HEK293 (cell line): ENCODE results near the gene PXYLP1.

ENCODE experiments used
- TCF7L2 ChIP-seq: IDR thresholded peaks from 2 replicates; pipeline ENCODE4 v1.6.1; 2011; ENCODE audit warnings: low read depth, mild to moderate bottlenecking, inconsistent platforms, low read length, moderate library complexity, borderline replicate concordance
- ZFP69B ChIP-seq: fragments of 450-650 bp; formaldehyde crosslinking; IDR thresholded peaks from 2 replicates; pipeline ENCODE4 v1.5.1; 2016; ENCODE audit warnings: missing biosample characterization, missing genetic modification characterization
- ZNF121 ChIP-seq: fragments of 450-650 bp; formaldehyde crosslinking; IDR thresholded peaks from 2 replicates; pipeline ENCODE4 v1.5.1; 2016; ENCODE audit warnings: missing biosample characterization, missing genetic modification characterization
- ZNF146 ChIP-seq: fragments of 450-650 bp; formaldehyde crosslinking; IDR thresholded peaks from 2 replicates; pipeline ENCODE4 v1.5.1; 2016; ENCODE audit warnings: missing biosample characterization, missing genetic modification characterization
- ZNF274 ChIP-seq, 2 experiments: fragments of 200-500 bp in 1 of 2; fragments of 450-650 bp in 1 of 2; sonication (Bioruptor generic) in 1 of 2; formaldehyde crosslinking in 1 of 2; IDR thresholded peaks; 2 replicates each; pipeline versions ENCODE4 v1.5.1 to v1.6.1; 2014 to 2016; ENCODE audit warnings: borderline replicate concordance in 1 of 2, inconsistent platforms in 1 of 2, low read length in 1 of 2, missing biosample characterization in 1 of 2, missing genetic modification characterization in 1 of 2
- ZNF639 ChIP-seq: fragments of 450-650 bp; formaldehyde crosslinking; IDR thresholded peaks from 2 replicates; pipeline ENCODE4 v1.5.1; 2016; ENCODE audit warnings: missing biosample characterization, missing genetic modification characterization
- ZNF791 ChIP-seq: fragments of 450-650 bp; formaldehyde crosslinking; IDR thresholded peaks from 2 replicates; pipeline ENCODE4 v1.5.1; 2016; ENCODE audit warnings: missing biosample characterization, missing genetic modification characterization
- TF ChIP-seq, protein P1 (sequence below): fragments of 450-650 bp; formaldehyde crosslinking; IDR thresholded peaks from 2 replicates; pipeline ENCODE4 v1.5.1; 2016; ENCODE audit warnings: missing biosample characterization, missing genetic modification characterization
- TF ChIP-seq, protein P2 (sequence below): fragments of 450-650 bp; formaldehyde crosslinking; IDR thresholded peaks from 2 replicates; pipeline ENCODE4 v1.5.1; 2016; ENCODE audit warnings: missing biosample characterization, missing genetic modification characterization
- TF ChIP-seq, protein P3 (sequence below): fragments of 450-650 bp; formaldehyde crosslinking; IDR thresholded peaks from 2 replicates; pipeline ENCODE4 v1.5.1; 2016; ENCODE audit warnings: missing biosample characterization, missing genetic modification characterization

- TF ChIP-seq ZFP69B (no peak), ZNF639 (no peak), ZNF121 (no peak), ZNF146 (no peak), ZNF274 (IDR thresholded peaks at IDR 0.05; ENCODE audit: low read length) (no peak), ZNF274 (tag by site-specific recombination; IDR thresholded peaks at IDR 0.05; ENCODE audit: borderline replicate concordance) (no peak), TCF7L2 (no peak), ZNF791 (tag by site-specific recombination) (no peak)
- TF ChIP-seq, protein P1, sequence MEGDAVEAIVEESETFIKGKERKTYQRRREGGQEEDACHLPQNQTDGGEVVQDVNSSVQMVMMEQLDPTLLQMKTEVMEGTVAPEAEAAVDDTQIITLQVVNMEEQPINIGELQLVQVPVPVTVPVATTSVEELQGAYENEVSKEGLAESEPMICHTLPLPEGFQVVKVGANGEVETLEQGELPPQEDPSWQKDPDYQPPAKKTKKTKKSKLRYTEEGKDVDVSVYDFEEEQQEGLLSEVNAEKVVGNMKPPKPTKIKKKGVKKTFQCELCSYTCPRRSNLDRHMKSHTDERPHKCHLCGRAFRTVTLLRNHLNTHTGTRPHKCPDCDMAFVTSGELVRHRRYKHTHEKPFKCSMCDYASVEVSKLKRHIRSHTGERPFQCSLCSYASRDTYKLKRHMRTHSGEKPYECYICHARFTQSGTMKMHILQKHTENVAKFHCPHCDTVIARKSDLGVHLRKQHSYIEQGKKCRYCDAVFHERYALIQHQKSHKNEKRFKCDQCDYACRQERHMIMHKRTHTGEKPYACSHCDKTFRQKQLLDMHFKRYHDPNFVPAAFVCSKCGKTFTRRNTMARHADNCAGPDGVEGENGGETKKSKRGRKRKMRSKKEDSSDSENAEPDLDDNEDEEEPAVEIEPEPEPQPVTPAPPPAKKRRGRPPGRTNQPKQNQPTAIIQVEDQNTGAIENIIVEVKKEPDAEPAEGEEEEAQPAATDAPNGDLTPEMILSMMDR (tag by site-specific recombination) = no peak
- TF ChIP-seq, protein P2, sequence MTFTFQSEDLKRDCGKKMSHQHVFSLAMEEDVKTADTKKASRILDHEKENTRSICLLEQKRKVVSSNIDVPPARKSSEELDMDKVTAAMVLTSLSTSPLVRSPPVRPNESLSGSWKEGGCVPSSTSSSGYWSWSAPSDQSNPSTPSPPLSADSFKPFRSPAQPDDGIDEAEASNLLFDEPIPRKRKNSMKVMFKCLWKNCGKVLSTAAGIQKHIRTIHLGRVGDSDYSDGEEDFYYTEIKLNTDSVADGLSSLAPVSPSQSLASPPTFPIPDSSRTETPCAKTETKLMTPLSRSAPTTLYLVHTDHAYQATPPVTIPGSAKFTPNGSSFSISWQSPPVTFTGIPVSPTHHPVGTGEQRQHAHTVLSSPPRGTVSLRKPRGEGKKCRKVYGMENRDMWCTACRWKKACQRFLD (tag by site-specific recombination) = no peak
- TF ChIP-seq, protein P3, sequence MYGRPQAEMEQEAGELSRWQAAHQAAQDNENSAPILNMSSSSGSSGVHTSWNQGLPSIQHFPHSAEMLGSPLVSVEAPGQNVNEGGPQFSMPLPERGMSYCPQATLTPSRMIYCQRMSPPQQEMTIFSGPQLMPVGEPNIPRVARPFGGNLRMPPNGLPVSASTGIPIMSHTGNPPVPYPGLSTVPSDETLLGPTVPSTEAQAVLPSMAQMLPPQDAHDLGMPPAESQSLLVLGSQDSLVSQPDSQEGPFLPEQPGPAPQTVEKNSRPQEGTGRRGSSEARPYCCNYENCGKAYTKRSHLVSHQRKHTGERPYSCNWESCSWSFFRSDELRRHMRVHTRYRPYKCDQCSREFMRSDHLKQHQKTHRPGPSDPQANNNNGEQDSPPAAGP (tag by site-specific recombination) = no peak
These were observed 30.7 kb downstream of the PXYLP1 start for GRCh38 chr3:141262308-141262705.
